Left lung (tissue), 10 donors: ENCODE results near the gene HUNK. TPM values are rescaled to one million over a fixed set of nuclear protein-coding genes. Genes with fewer than 3 reads are reported as not detected.

ENCODE experiments used
- ATAC-seq: fragments of 200-7000 bp; cut with Tn5 transposase; one replicate; pipeline ENCODE4 v1.9.1; 2020; ENCODE audit warnings: moderate library complexity
- DNase-seq, 4 donors: peaks; one replicate each; pipeline ENCODE4 v3.0.0-alpha.2; 2013 to 2020
- H3K27ac ChIP-seq, 2 donors: fragments of 200-600 bp; sonication (generic) in 1 of 2; one replicate each; pipeline versions ENCODE4 v1.5.0 to v1.8.0; 2020 to 2021
- H3K27me3 ChIP-seq, 2 donors: fragments of 200-600 bp; sonication (generic) in 1 of 2; one replicate each; pipeline versions ENCODE4 v1.5.0 to v1.8.0; 2020 to 2021
- H3K36me3 ChIP-seq, 2 donors: fragments of 200-600 bp; sonication (generic) in 1 of 2; one replicate each; pipeline versions ENCODE4 v1.5.0 to v1.8.0; 2020 to 2021
- H3K4me1 ChIP-seq, 2 donors: fragments of 200-600 bp; one replicate each; pipeline ENCODE4 v1.8.0; 2021
- H3K4me3 ChIP-seq, 2 donors: fragments of 200-600 bp; sonication (generic) in 1 of 2; one replicate each; pipeline versions ENCODE4 v1.5.0 to v1.8.0; 2020 to 2021; ENCODE audit warnings: mild to moderate bottlenecking in 1 of 2
- H3K9me3 ChIP-seq, 2 donors: fragments of 200-600 bp; sonication (generic) in 1 of 2; one replicate each; pipeline versions ENCODE4 v1.5.0 to v1.8.0; 2020 to 2021
- intact Hi-C, 2 donors: fragments of 100-400 bp; cut with DNase I; formaldehyde crosslinking; loops; one replicate each; pipeline versions ENCODE4 v1.11.2 to v1.14.2; 2022
- polyA plus RNA-seq, 6 donors: library from polyadenylated mRNA; unstranded; fragments of 120-200 nt; gene quantifications; one replicate each; pipeline ENCODE4 v1.2.1, GENCODE V29; 2013; ENCODE audit not compliant: insufficient read length in 6 of 6
- total RNA-seq, 2 donors: library from RNA; stranded (reverse); fragmentation: NEBNext Ultra II Directional; extraction: Animal tissue kit (Norgen Biotek cat#: 25700); gene quantifications; one replicate each; pipeline ENCODE4 v1.2.1, GENCODE V29; 2021
- TF ChIP-seq, protein P1 (sequence below), 2 donors: fragments of 200-600 bp; sonication (generic) in 1 of 2; IDR thresholded peaks; one replicate each; pipeline versions ENCODE4 v1.5.0 to v1.8.0; 2021; ENCODE audit warnings: antibody characterized with exemption in 2 of 2
- donor health status: DM: no; HTN: yes; CAD: no.
- donor health status: DM: no; HTN: no; CAD: no.

The HUNK gene
- total and polyA plus RNA-seq, 8 donors: 2.9 to 7.4 (median 6.0) TPM

DNA sequence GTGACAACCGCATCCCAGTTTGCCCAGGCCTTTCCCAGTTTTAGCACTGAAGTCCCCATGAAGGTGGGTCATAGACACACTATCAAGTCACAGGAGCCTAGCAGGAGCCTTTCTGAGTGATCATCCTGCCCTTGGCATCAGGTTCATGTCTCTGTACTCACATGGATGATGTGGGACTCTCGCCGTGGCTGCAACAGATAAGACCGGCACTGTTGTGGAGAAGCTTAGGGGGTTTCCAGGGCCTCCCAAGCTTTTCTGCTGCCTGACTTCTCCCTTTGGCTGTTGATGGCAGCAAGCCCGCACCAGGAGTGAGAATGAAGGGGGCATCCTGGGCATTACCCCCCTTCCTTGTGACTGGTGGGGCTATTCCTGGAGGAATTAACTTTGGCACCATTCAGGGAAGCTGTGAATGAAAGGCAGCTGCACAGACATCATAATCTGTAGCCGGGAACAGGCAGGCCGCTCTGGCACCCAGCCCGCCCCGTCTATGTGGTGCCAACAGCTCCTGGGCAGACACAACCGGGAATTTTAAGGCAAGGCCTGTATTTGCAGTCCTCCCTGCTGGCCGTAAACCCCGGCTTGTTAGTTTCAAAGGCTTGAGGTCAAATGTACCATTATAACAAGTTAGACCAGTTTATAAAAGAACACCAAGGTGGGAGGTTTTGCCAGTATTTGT, 148.6 kb downstream of the HUNK start:
- no peak for ATAC-seq

DNA sequence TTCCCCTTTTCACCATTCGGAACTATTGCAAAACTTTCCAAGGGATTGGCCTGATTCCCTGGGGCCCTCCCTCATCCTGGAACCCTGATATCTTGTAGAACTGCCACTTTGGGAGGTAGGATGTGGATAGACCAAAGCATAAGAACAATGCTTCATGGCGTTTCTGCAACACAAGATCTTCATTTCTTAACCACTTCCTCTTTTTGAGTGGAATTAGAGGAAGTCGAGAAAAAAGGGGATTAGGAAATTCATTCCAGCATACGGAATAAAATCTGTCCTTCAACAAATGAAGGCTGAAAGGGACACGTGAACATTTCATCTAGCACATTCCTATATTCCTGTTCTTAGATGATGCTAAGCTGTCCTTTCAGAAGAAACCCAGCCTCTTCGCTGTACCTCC, 149.3 kb downstream of the HUNK start:
- DNase-seq (no peak), ATAC-seq (no peak)
- Histone ChIP-seq H3K4me3 (no peak overlapping the region), H3K36me3 (no peaks in the 10 kb centered on the region), H3K9me3 (no peaks in the 10 kb centered on the region), H3K27ac (no peak overlapping the region), H3K4me1 (no peaks in the 10 kb centered on the region), H3K27me3 (no peaks in the 10 kb centered on the region)
- TF ChIP-seq, protein P1, sequence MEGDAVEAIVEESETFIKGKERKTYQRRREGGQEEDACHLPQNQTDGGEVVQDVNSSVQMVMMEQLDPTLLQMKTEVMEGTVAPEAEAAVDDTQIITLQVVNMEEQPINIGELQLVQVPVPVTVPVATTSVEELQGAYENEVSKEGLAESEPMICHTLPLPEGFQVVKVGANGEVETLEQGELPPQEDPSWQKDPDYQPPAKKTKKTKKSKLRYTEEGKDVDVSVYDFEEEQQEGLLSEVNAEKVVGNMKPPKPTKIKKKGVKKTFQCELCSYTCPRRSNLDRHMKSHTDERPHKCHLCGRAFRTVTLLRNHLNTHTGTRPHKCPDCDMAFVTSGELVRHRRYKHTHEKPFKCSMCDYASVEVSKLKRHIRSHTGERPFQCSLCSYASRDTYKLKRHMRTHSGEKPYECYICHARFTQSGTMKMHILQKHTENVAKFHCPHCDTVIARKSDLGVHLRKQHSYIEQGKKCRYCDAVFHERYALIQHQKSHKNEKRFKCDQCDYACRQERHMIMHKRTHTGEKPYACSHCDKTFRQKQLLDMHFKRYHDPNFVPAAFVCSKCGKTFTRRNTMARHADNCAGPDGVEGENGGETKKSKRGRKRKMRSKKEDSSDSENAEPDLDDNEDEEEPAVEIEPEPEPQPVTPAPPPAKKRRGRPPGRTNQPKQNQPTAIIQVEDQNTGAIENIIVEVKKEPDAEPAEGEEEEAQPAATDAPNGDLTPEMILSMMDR (IDR thresholded peaks at IDR 0.05): no peak
- intact Hi-C loops: no loop called here

More for the DNA sequence above, 148.6 kb downstream of the HUNK start:
- H3K4me1 ChIP-seq: no peaks in the 10 kb centered on the region
- no peaks in the 10 kb centered on the region for H3K36me3 ChIP-seq
- H3K9me3 ChIP-seq: no peaks in the 10 kb centered on the region
- no peaks in the 10 kb centered on the region for H3K27me3 ChIP-seq
- no peak for DNase-seq
- no peak overlapping the region for H3K27ac ChIP-seq
- TF ChIP-seq, protein P1 (IDR thresholded peaks at IDR 0.05): no peak
- intact Hi-C loops: no loop called here
- no peak overlapping the region for H3K4me3 ChIP-seq

DNA sequence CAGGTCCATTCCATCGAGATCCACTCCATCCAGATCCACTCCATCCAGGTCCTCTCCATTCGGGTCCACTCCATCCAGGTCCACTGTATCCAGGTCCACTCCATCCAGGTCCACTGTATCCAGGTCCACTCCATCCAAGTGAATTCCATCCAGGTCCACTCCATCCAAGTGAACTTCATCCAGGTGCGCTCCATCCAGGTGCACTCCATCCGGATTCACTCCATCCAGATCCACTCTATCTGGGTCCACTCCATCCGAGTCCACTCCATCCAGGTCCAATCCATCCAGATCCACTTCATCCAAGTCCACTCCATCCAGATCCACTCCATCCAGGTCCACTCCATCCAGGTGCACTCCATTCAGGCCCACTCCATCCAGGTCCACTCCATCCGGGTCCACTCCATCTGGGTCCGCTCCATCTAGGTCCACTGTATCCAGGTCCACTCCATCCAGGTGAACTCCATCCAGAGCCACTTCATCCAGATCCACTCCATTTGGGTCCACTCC, 157.4 kb downstream of the HUNK start:
- Histone ChIP-seq H3K27ac (no peak overlapping the region), H3K4me1 (no peaks in the 10 kb centered on the region), H3K36me3 (no peaks in the 10 kb centered on the region), H3K27me3 (no peaks in the 10 kb centered on the region), H3K9me3 (no peaks in the 10 kb centered on the region), H3K4me3 (no peak overlapping the region)
- intact Hi-C loops: no loop called here
- TF ChIP-seq, protein P1 (IDR thresholded peaks at IDR 0.05): no peak
- DNase-seq (no peak), ATAC-seq (no peak)

DNA sequence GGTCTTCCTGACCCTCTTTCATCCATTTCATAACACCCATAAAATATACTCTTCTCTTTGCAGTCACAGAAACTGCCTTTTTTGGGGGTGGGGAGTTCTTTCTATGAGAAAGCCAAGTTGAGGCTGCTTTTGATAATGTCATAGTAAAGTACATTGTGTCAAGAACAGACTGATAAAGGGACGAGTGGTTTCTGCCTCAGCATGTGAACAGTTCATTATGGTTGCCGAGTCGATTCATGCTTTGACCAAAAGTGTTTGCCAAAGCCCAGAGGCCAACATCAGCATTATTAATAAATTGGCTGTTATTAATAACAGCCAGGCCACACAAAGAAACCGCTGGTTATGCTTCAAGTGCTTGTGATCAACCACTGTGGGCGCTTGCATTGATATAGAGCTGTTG, 162.0 kb downstream of the HUNK start:
- DNase-seq (no peak), ATAC-seq (no peak)
- Histone ChIP-seq H3K4me3 (no peak overlapping the region), H3K27me3 (no peaks in the 10 kb centered on the region), H3K36me3 (no peaks in the 10 kb centered on the region), H3K9me3 (no peaks in the 10 kb centered on the region), H3K4me1 (no peaks in the 10 kb centered on the region), H3K27ac (no peak overlapping the region)
- intact Hi-C loops: no loop called here
- TF ChIP-seq, protein P1 (IDR thresholded peaks at IDR 0.05): no peak

DNA sequence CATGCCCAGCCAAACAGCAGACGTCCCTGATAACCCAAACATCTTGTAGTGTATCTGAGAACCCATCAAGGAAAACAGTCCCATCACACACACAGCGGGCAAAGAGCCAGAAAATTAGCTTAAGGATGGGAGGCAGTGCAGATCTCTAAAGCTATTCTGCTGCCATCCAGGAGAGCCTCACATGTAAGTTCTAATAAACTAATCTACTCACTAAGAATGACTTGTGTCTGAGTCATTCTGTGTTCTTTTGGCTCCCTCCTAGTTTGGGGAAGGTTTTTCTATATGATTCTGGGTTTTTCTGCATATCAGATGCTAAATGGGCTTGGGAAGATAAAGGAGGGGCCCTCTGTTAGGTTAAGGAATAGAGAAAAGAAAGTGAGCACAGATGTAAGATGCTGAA, 162.8 kb downstream of the HUNK start:
- TF ChIP-seq, protein P1 (IDR thresholded peaks at IDR 0.05): no peak
- DNase-seq (no peak), ATAC-seq (no peak)
- Histone ChIP-seq H3K9me3 (no peaks in the 10 kb centered on the region), H3K4me3 (no peak overlapping the region), H3K27me3 (no peaks in the 10 kb centered on the region), H3K27ac (no peak overlapping the region), H3K4me1 (no peaks in the 10 kb centered on the region), H3K36me3 (no peaks in the 10 kb centered on the region)
- intact Hi-C loops: no loop called here
